Activated CD4-positive, CD25-positive, alpha-beta regulatory T cell treated with anti-CD3 and anti-CD28 coated beads, Interleukin-2, amount 50 U/mL, for 24 hours (primary cell): ENCODE results near the gene CNTRL.
"Not testable (repeated sequence)": the region's sequence is repeated elsewhere in the genome, so short reads cannot be mapped to it uniquely, and the experiment has no call there.

Experiments used
- ATAC-seq, 2 donors: fragments of 150-1000 bp; cut with Tn5 transposase; one replicate each; pipeline ENCODE4 v1.10.0; 2021; ENCODE audit warnings: mild to moderate bottlenecking in 1 of 2, moderate library complexity in 1 of 2

Gene CNTRL

DNA sequence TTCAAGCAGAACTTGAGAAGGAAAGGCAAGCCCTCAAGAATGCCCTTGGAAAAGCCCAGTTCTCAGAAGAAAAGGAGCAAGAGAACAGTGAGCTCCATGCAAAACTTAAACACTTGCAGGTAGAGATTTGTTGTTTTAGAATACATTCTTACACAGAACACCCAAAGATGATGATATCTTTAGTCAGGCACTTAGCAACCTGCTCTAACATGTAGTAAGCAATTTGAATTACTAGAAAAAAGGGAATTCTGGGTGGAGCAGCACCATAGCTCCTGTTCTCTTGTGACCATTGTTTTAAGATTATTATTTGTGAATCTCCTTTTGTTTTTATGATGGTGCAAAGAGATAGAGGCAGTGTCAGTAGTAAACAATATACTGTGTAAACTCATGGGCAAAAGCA lies 63.8 kb downstream of the CNTRL start:
- no peak for ATAC-seq

DNA sequence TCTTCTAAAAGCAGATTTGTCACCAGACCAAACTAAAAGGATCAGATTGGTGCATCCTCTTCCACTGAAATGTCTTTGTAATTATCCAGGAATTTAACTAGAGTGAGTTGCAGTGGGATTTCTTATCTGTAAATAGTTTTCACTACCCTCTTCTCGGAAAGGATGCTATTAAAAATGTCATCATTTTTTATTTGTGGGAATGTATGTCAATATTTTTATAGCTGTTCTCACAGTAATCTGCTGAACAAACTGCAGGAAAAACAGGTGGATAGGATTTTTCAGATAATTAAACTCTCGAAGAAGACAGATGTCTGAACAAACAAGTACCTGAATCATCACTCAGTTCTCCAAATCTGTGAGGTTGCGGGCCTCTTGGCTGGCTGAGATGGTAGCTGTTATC lies 64.2 kb downstream of the CNTRL start:
- no peak for ATAC-seq

DNA sequence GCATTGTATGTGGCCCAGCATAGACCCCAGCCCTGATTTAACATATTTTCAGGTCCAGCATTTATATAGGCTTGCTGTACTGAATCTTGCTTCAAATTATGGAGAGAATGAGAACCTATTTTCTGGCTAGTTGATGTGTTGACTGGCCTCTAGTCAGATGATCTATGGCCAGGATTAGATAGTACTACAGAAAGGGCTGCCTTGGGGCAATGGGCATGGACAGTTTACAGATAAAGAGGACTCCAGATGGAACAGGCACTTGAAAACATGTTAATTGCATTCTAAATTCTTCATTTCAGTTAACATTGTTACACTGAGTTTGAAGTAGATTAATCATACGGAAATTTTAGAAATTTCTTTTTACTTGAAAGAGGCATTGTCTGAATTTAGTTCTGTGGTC lies 65.4 kb downstream of the CNTRL start:
- ATAC-seq = no peak

- no peak for ATAC-seq
Measured at GRCh38 chr9:121141306-121141705, 66.6 kb downstream of the CNTRL start.

DNA sequence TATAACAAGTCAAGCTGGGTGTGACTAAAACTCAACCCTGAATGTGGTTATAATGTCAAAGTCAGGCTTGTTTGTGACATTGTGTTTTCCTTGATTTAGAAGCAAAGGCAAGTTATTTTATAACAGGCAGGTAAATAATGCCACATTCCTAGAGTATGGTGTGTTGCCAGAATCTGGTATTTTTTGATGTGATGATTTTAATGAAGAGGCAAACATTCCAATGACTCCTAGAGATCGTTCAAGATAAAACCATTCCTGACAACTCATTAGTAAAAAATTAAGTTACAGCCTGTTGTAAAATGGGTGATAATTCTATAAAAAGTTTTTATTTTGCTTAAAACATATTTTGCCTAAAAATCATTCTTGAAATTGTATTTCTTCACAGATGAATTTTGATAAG lies 67.0 kb downstream of the CNTRL start:
- no peak for ATAC-seq

DNA sequence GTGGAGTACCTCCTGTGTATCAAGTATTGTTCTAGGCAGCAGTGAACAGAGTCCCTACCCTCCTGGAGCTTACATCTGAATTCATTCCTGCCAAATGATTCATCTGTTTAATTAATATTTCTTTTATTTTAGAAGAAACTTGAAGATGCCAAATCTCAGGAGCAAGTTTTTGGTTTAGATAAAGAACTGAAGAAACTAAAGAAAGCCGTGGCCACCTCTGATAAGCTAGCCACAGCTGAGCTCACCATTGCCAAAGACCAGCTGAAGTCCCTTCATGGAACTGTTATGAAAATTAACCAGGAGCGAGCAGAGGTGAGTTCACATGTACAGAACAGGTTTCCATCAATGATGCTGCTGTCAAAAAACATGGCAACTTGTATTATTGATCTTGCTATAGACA lies 69.0 kb downstream of the CNTRL start:
- ATAC-seq = no peak

- no peak for ATAC-seq
Measured at GRCh38 chr9:121144482-121144881, 69.7 kb downstream of the CNTRL start.

DNA sequence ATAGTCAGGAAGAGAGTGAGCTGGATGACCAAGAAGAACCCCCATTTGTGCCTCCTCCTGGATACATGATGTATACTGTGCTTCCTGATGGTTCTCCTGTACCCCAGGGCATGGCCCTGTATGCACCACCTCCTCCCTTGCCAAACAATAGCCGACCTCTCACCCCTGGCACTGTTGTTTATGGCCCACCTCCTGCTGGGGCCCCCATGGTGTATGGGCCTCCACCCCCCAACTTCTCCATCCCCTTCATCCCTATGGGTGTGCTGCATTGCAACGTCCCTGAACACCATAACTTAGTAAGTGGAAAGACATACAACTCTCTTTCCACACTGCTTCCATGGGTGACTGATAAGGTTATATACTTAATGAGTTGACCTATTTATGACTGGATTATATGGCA lies 75.4 kb downstream of the CNTRL start:
- no peak for ATAC-seq

DNA sequence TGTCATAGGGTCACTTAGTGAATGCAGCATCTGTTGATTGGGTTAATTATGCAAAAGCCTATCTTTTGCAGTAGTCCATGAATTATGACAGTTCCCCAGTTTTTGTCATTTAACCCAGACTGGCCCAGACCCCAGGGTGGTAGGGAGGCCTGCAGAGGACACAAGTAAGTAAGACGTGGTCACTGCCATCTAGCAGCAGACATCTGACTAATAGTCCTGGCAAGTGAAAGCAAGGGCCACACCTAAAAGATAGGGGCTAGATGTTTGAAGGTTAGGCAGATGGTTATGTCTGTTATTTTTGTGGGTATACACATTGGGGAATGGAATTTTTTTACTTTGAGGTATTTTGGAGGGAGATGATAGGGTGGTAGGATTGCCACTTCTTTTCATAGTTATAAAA lies 78.9 kb downstream of the CNTRL start:
- ATAC-seq = no peak

DNA sequence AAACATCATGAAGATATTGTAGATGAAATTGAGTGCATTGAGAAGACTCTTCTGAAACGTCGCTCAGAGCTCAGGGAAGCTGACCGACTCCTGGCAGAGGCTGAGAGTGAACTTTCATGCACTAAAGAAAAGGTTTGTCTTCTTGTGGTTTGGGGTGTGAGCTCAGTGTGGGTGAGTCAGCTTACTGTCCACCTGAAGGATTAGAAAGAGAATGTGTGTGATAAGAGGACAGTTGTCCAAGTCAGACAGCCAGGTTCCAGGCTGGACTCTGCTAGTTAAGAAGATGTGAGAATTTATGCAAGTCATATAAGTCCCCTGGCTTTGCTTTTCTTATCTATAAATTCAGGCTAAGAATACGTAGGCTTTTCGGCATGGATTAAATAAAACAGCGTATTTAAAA lies 80.0 kb downstream of the CNTRL start:
- no peak for ATAC-seq

GRCh38 chr9:121156263-121156731 lies 81.5 kb downstream of the CNTRL start:
- ATAC-seq = peak; percentile 88 to 89

GRCh38 chr9:121157939-121158338 lies 83.2 kb downstream of the CNTRL start:
- ATAC-seq = no peak

DNA sequence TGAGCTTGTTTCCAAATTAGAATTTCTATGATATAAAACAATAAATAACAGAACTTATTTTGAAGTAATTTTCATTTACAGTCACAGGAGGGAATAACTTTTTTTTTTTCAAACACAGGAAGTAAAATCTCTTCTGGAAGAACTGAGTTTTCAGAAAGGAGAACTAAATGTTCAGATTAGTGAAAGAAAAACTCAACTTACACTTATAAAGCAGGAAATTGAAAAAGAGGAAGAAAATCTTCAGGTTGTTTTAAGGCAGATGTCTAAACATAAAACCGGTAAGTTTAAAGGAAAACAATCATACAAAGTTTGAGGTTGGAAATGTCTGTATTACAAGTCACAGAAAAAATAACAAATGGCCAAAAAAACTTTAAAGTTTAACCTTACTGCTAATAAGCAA lies 85.3 kb downstream of the CNTRL start:
- ATAC-seq = no peak

GRCh38 chr9:121168052-121168451 lies 93.3 kb downstream of the CNTRL start:
- ATAC-seq = no peak

DNA sequence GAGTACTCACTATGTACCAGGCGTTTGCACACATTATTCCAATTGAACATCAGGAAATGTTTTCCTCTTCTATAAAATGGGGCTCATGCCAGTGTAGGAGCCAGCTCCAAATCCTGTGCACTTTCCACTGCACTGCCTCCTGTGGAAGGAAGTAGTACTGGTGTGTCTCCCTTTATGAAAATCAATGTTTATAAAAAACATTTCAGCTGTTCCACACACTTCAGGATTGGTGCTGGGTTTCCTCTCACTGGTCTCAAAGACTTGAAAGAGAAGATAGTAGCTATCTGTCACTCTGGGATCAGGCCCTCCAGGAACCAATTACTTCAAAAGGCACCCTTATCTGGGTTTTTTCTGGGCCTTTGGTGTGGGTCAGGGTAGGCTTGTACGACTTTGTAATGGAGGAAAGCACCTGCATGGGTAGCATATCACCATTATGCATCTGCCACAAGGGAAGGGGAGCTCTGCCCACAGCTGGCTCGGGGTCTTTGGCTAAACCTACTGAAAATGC lies 94.4 kb downstream of the CNTRL start:
- ATAC-seq = peak; percentile 38 to 64

DNA sequence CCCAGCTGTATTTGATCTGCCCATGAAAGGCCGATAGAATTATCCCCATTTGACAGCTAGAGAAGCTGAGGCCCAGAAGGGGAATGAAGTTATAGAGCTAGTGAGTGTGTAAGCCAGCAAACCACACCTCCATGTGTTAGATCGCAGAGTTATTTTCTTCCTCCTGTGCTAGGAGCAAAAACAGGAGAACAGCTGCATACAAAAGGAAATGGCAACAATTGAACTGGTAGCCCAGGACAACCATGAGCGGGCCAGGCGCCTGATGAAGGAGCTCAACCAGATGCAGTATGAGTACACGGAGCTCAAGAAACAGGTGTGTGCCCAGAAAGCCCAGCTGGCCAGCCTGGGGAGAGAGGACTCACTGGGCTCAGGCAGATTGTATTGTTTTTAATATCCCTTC lies 96.5 kb downstream of the CNTRL start:
- no peak for ATAC-seq

DNA sequence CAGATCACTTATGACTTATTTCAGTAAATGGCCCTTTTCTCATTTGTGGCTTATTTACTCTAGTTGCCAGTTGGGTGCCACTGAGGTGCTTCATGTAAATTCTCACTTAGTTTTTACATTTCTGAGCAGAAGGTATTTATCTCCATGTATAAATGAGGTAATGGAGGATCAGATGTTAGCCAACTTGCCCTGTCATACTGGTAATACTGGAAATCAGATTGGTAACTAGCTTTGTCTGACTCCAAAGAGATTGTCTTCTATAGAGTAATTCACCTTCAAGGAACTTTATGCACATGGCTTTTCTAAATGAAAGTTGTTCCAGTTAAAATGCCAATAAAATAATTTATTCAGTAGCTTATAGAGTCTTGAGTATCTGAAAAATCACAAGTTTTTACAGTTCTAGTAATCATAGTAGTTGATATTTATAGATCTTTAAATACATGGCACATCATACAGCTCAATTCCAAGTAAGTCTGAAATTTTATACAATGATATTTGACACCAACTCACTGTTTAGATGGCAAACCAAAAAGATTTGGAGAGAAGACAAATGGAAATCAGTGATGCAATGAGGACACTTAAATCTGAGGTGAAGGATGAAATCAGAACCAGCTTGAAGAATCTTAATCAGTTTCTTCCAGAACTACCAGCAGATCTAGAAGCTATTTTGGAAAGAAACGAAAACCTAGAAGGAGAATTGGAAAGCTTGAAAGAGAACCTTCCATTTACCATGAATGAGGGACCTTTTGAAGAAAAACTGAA lies 98.2 kb downstream of the CNTRL start:
- no peak for ATAC-seq

GRCh38 chr9:121173501-121173900 lies 98.7 kb downstream of the CNTRL start:
- no peak for ATAC-seq

GRCh38 chr9:121178676-121179372 lies 104.1 kb downstream of the CNTRL start:
- ATAC-seq = no peak

DNA sequence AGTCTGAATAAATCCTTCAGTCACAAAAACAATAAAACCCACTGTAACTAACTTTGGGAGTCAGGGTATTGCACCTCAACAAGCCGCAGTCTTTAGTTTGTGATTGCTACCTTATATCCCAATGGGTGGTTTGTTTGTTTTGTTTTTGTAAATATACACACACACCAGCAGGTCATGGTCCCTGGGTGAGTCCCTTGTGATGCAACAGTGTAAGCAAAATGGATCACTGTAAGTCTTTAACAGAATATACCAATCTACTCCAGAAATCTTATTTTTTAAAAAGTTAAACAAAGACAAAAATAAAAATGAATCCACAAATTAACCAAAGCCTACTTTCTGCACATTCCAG lies 104.6 kb downstream of the CNTRL start:
- not testable (repeated sequence) for ATAC-seq

- no peak for ATAC-seq
Measured at GRCh38 chr9:121179930-121180681, 105.4 kb downstream of the CNTRL start.

GRCh38 chr9:121182101-121182836 lies 107.5 kb downstream of the CNTRL start:
- no peak for ATAC-seq

GRCh38 chr9:121182989-121183388 lies 108.2 kb downstream of the CNTRL start:
- no peak for ATAC-seq
